ENCODE results near the gene MMP23B. TPM values are rescaled to one million over a fixed set of nuclear protein-coding genes. Genes with fewer than 3 reads are reported as not detected.
"Not testable (repeated sequence)": the region's sequence is repeated elsewhere in the genome, so short reads cannot be mapped to it uniquely, and the experiment has no call there.

Gene MMP23B
- total and polyA plus RNA-seq, 2 of the 8 experiments (the other 6 are each of a cell fraction or from before 2014, with no cell fraction given) = 9.2 to 14.6 TPM

- peak; percentile 56 for TF ChIP-seq TAF7 (optimal IDR thresholded peaks at IDR 0.05; ENCODE audit: borderline replicate concordance, low read depth, low read length)
- peak; percentile 85 for TF ChIP-seq KDM4A (IDR thresholded peaks at IDR 0.05; ENCODE audit: low read depth, low read length, severe bottlenecking)
- TF ChIP-seq ATF3 (IDR thresholded peaks at IDR 0.05; ENCODE audit: insufficient read depth, low read depth, low read length) = peak; percentile 80; the same call in 1 of the 2 replicates
- peak; percentile 71 for TF ChIP-seq TBP (IDR thresholded peaks at IDR 0.05; ENCODE audit: low read depth, low read length)
- peak; percentile 66 for TF ChIP-seq ASH2L (IDR thresholded peaks at IDR 0.05; ENCODE audit: low read length)
- TF ChIP-seq CREB1 (IDR thresholded peaks at IDR 0.05) = peak; percentile 96
- TF ChIP-seq RBBP5 (IDR thresholded peaks at IDR 0.05; ENCODE audit: borderline replicate concordance, low read depth, low read length) = peak; percentile 80; the same call in 1 of the 2 replicates
Measured at GRCh38 chr1:1658583-1659549, 26.9 kb downstream of the MMP23B start, which contains the start of gene CDK11B (continued).

GRCh38 chr1:1662392-1662791, 30.4 kb downstream of the MMP23B start:
- H3K9ac ChIP-seq (replicated peaks in 1 of 4; ENCODE audit: extremely low read depth in 1 of 4, low read depth in 3 of 4, low read length in 3 of 4); H4K20me1 ChIP-seq (replicated peaks in 1 of 2; ENCODE audit: control insufficient read depth in 1 of 2, insufficient read depth in 2 of 2, low read length in 2 of 2); DNase-seq (ENCODE audit: low read depth in 1 of 2, low spot score in 2 of 2); H2AK5ac ChIP-seq (ENCODE audit: low read depth, low read length); H2BK5ac ChIP-seq (ENCODE audit: low read depth, low read length); H3K4ac ChIP-seq (replicated peaks; ENCODE audit: insufficient read length, low read depth, low read length); H4K5ac ChIP-seq (ENCODE audit: insufficient read length, low read depth, low read length); H3K9me3 ChIP-seq (ENCODE audit: insufficient read depth in 2 of 2, low read depth in 1 of 2, low read length in 1 of 2); H2BK15ac ChIP-seq (ENCODE audit: low read length); H3K27ac ChIP-seq (ENCODE audit: low read depth, low read length); H3K14ac ChIP-seq (ENCODE audit: insufficient read length); H2AFZ ChIP-seq (ENCODE audit: low read length); H2BK120ac ChIP-seq (replicated peaks; ENCODE audit: low read depth, low read length); H4K91ac ChIP-seq (replicated peaks; ENCODE audit: insufficient read length, low read length); FAIRE-seq; H3K27me3 ChIP-seq (replicated peaks in 1 of 4; ENCODE audit: control insufficient read depth in 3 of 4, extremely low read depth in 1 of 4, insufficient read depth in 3 of 4, low read length in 3 of 4); H3K79me1 ChIP-seq (ENCODE audit: low read depth, low read length); H3K4me3 ChIP-seq (ENCODE audit: extremely low read depth in 1 of 4, insufficient read depth in 2 of 4, low read depth in 3 of 4, low read length in 4 of 4); H3K56ac ChIP-seq (replicated peaks; ENCODE audit: insufficient read length, low read depth, low read length); H3K4me1 ChIP-seq (replicated peaks in 1 of 4; ENCODE audit: control insufficient read depth in 3 of 4, insufficient read depth in 4 of 4, low read length in 3 of 4); H2BK12ac ChIP-seq (ENCODE audit: low read depth, low read length); H2BK20ac ChIP-seq (ENCODE audit: low read length); H3K18ac ChIP-seq (ENCODE audit: extremely low read depth, low read length); H3K4me2 ChIP-seq (ENCODE audit: insufficient read depth in 1 of 2, low read depth in 2 of 2, low read length in 2 of 2); H3K23me2 ChIP-seq (ENCODE audit: low read depth, low read length); H4K8ac ChIP-seq (ENCODE audit: extremely low read depth, insufficient read depth, low read length); H3K23ac ChIP-seq (ENCODE audit: insufficient read length); H3K79me2 ChIP-seq (ENCODE audit: control insufficient read depth in 1 of 2, insufficient read depth in 2 of 2, low read length in 2 of 2): not testable (repeated sequence)
- H3K36me3 ChIP-seq (ENCODE audit: control insufficient read depth in 2 of 4, insufficient read depth in 4 of 4, low read length in 3 of 4) = peaks cover 0 to 17% (median 7%) of the 10 kb centered on the region in 4 experiments; a peak in 5 of 8 replicates
- CTCF ChIA-PET (ENCODE audit: partially characterized antibody) = interaction anchor here (1.7 kb wide), 1 partner anchor 16 kb away, joined by 7 read pairs; no protein-coding TSS in a partner anchor
- POLR2A ChIA-PET (ENCODE audit: partially characterized antibody) = interaction anchor here (0.9 kb wide), 1 partner anchor 66 kb away, joined by 3 read pairs; no protein-coding TSS in a partner anchor
- 99% methylated on average over 5 of the region's 9 CpGs; no CpG with 5 or more reads in 1 of the 2 experiments for whole genome bisulfite sequencing, 2 experiments (ENCODE audit: extremely low coverage in 1 of 2, insufficient coverage in 1 of 2, insufficient read length in 1 of 2, insufficient replicate concordance in 2 of 2, low coverage in 1 of 2, low lambda C conversion rate in 2 of 2, missing lambda C conversion rate in 1 of 2)
